Measurements from ENCODE around the gene VSIG4.

GRCh38 chrX:66022632-66023384 is 17.1 kb downstream of the VSIG4 start:
- TF ChIP-seq CTCF (IDR thresholded peaks at IDR 0.05) (peak; percentile 27; the same call in 1 of the 2 replicates), JUND (IDR thresholded peaks at IDR 0.05) (no peak), POLR2AphosphoS5 (IDR thresholded peaks at IDR 0.05; ENCODE audit: low read depth, low read length) (no peak), TAF1 (IDR thresholded peaks at IDR 0.05; ENCODE audit: borderline replicate concordance, low read depth, low read length) (no peak), SMC3 (IDR thresholded peaks at IDR 0.05; ENCODE audit: low read depth, low read length) (no peak), RCOR1 (IDR thresholded peaks at IDR 0.05; ENCODE audit: low read length) (no peak), NRF1 (IDR thresholded peaks at IDR 0.05; ENCODE audit: low read depth, low read length) (no peak), TCF12 (IDR thresholded peaks at IDR 0.05) (no peak), RAD21 (IDR thresholded peaks at IDR 0.05; ENCODE audit: low read length) (no peak)

Data from SK-N-SH (cell line).